ENCODE data around the gene TCF25.

- TF ChIP-seq CTCF (conservative IDR thresholded peaks at IDR 0.05; ENCODE audit: low read length) (no peak), EZH2phosphoT487 (IDR thresholded peaks at IDR 0.05; ENCODE audit: borderline replicate concordance) (no peak)
These were observed 14.3 kb upstream of the TCF25 start for GRCh38 chr16:89858973-89859614.
